ENCODE results near the gene AASDH. TPM values are rescaled to one million over a fixed set of nuclear protein-coding genes. Genes with fewer than 3 reads are reported as not detected.
"Not testable (repeated sequence)": the region's sequence is repeated elsewhere in the genome, so short reads cannot be mapped to it uniquely, and the experiment has no call there.

The AASDH gene
- total RNA-seq, 1 experiment from 2014 or later: 3.8 TPM

GRCh38 chr4:56371426-56372220, 15.7 kb downstream of the AASDH start:
- H3K27me3 ChIP-seq (replicated peaks; ENCODE audit: insufficient read depth, low read depth, low read length, poor library complexity): no peaks in the 10 kb centered on the region
- no peak overlapping the region for H3K27ac ChIP-seq (ENCODE audit: low read depth, low read length, poor library complexity, severe bottlenecking)
- no peaks in the 10 kb centered on the region for H3K9me3 ChIP-seq (ENCODE audit: low read depth, low read length, poor library complexity, severe bottlenecking)
- ChIA-PET CTCF (no interaction called here), POLR2A (ENCODE audit: low non-redundant PET) (no interaction called here)
- no TSS peak for BruUV-seq (replicated peaks)
- no peak overlapping the region for H3K4me3 ChIP-seq (ENCODE audit: low read depth, low read length, poor library complexity, severe bottlenecking)
- TF ChIP-seq EZH2 (IDR thresholded peaks at IDR 0.05; ENCODE audit: borderline replicate concordance, low read depth, low read length, poor library complexity, severe bottlenecking) (no peak), CTCF (conservative IDR thresholded peaks at IDR 0.05; ENCODE audit: low read depth, low read length) (no peak)
- no peaks in the 10 kb centered on the region for H3K36me3 ChIP-seq (ENCODE audit: insufficient read depth, low read length, poor library complexity, severe bottlenecking)
- peak; percentile 2 for DNase-seq (ENCODE audit: low spot score)
- intact Hi-C loops (cut with micrococcal nuclease; ENCODE audit: unreplicated experiment): no loop called here
- H3K4me1 ChIP-seq (ENCODE audit: insufficient read depth, low read length, poor library complexity, severe bottlenecking): no peaks in the 10 kb centered on the region

- CTCF ChIA-PET: no interaction called here
- POLR2A ChIA-PET (ENCODE audit: low non-redundant PET): no interaction called here
- DNase-seq (ENCODE audit: low spot score): no peak
- H3K27me3 ChIP-seq (replicated peaks; ENCODE audit: insufficient read depth, low read depth, low read length, poor library complexity): no peaks in the 10 kb centered on the region
- no peak overlapping the region for H3K27ac ChIP-seq (ENCODE audit: low read depth, low read length, poor library complexity, severe bottlenecking)
- intact Hi-C loops (cut with micrococcal nuclease; ENCODE audit: unreplicated experiment): no loop called here
- no peaks in the 10 kb centered on the region for H3K9me3 ChIP-seq (ENCODE audit: low read depth, low read length, poor library complexity, severe bottlenecking)
- H3K36me3 ChIP-seq (ENCODE audit: insufficient read depth, low read length, poor library complexity, severe bottlenecking): no peaks in the 10 kb centered on the region
- TF ChIP-seq CTCF (conservative IDR thresholded peaks at IDR 0.05; ENCODE audit: low read depth, low read length) (no peak), EZH2 (IDR thresholded peaks at IDR 0.05; ENCODE audit: borderline replicate concordance, low read depth, low read length, poor library complexity, severe bottlenecking) (no peak)
- H3K4me1 ChIP-seq (ENCODE audit: insufficient read depth, low read length, poor library complexity, severe bottlenecking): no peaks in the 10 kb centered on the region
- H3K4me3 ChIP-seq (ENCODE audit: low read depth, low read length, poor library complexity, severe bottlenecking): no peak overlapping the region
- BruUV-seq (replicated peaks): no TSS peak
These were observed 16.9 kb downstream of the AASDH start for GRCh38 chr4:56370377-56370776.

GRCh38 chr4:56362981-56363380, 24.3 kb downstream of the AASDH start:
- POLR2A ChIA-PET (ENCODE audit: low non-redundant PET); H3K36me3 ChIP-seq (ENCODE audit: insufficient read depth, low read length, poor library complexity, severe bottlenecking); H3K4me3 ChIP-seq (ENCODE audit: low read depth, low read length, poor library complexity, severe bottlenecking); BruUV-seq (replicated peaks); CTCF ChIA-PET; H3K27ac ChIP-seq (ENCODE audit: low read depth, low read length, poor library complexity, severe bottlenecking); H3K27me3 ChIP-seq (replicated peaks; ENCODE audit: insufficient read depth, low read depth, low read length, poor library complexity); H3K4me1 ChIP-seq (ENCODE audit: insufficient read depth, low read length, poor library complexity, severe bottlenecking); DNase-seq (ENCODE audit: low spot score); intact Hi-C loops (cut with micrococcal nuclease; ENCODE audit: unreplicated experiment); H3K9me3 ChIP-seq (ENCODE audit: low read depth, low read length, poor library complexity, severe bottlenecking): not testable (repeated sequence)

GRCh38 chr4:56360071-56360470, 27.2 kb downstream of the AASDH start:
- DNase-seq (ENCODE audit: low spot score): no peak
- no peaks in the 10 kb centered on the region for H3K4me1 ChIP-seq (ENCODE audit: insufficient read depth, low read length, poor library complexity, severe bottlenecking)
- no peak for TF ChIP-seq EZH2 (IDR thresholded peaks at IDR 0.05; ENCODE audit: borderline replicate concordance, low read depth, low read length, poor library complexity, severe bottlenecking)
- TF ChIP-seq CTCF (conservative IDR thresholded peaks at IDR 0.05; ENCODE audit: low read depth, low read length): no peak
- no peaks in the 10 kb centered on the region for H3K9me3 ChIP-seq (ENCODE audit: low read depth, low read length, poor library complexity, severe bottlenecking)
- H3K27me3 ChIP-seq (replicated peaks; ENCODE audit: insufficient read depth, low read depth, low read length, poor library complexity): no peaks in the 10 kb centered on the region
- no peak overlapping the region for H3K27ac ChIP-seq (ENCODE audit: low read depth, low read length, poor library complexity, severe bottlenecking)
- intact Hi-C loops (cut with micrococcal nuclease; ENCODE audit: unreplicated experiment): no loop called here
- BruUV-seq (replicated peaks): no TSS peak
- ChIA-PET CTCF (no interaction called here), POLR2A (ENCODE audit: low non-redundant PET) (no interaction called here)
- no peaks in the 10 kb centered on the region for H3K36me3 ChIP-seq (ENCODE audit: insufficient read depth, low read length, poor library complexity, severe bottlenecking)
- H3K4me3 ChIP-seq (ENCODE audit: low read depth, low read length, poor library complexity, severe bottlenecking): no peak overlapping the region
